Caco-2 (cell line): Measurements from ENCODE around the gene MGMT. TPM values are rescaled to one million over a fixed set of nuclear protein-coding genes. Genes with fewer than 3 reads are reported as not detected.

ENCODE experiments used
- BruUV-seq: library from RNA; stranded (reverse); fragments of 400-500 nt; replicated peaks from 2 replicates; lab custom pipeline; 2021; lab: Mats Ljungman, UMichigan
- CTCF ChIA-PET: fragments of 300-600 bp; sonication (Branson Sonifier 250); formaldehyde crosslinking; loops from one replicate; lab custom pipeline; 2022; ENCODE audit warnings: antibody characterized with exemption; lab: Charles Lee
- POLR2A ChIA-PET: fragments of 300-600 bp; sonication (Branson Sonifier 250); formaldehyde crosslinking; loops from one replicate; lab custom pipeline; 2022; ENCODE audit warnings: antibody characterized with exemption; lab: Charles Lee
- DNase-seq, 2 experiments: peaks; one replicate each; pipeline versions ENCODE4 v3.0.0 to v3.0.0-alpha.2; 2020 to 2022
- H3K27me3 ChIP-seq: replicated peaks from 2 replicates; pipeline ENCODE4 v1.6.0; 2011; ENCODE audit warnings: low read length; ENCODE audit not compliant: control insufficient read depth, insufficient read depth
- H3K36me3 ChIP-seq: 2 replicates; pipeline ENCODE4 v1.5.1; 2011; ENCODE audit warnings: low read length; ENCODE audit not compliant: control insufficient read depth, insufficient read depth
- H3K4me1 ChIP-seq: fragments of 250-450 bp; sonication (Bioruptor Pico); 2 replicates; pipeline ENCODE4 v1.5.1; 2020; ENCODE audit warnings: mild to moderate bottlenecking
- H3K4me3 ChIP-seq: 2 replicates; pipeline ENCODE4 v1.5.1; 2011; ENCODE audit warnings: low read depth, mild to moderate bottlenecking, control low read depth, low read length
- H3K9me3 ChIP-seq: fragments of 250-450 bp; sonication (Bioruptor Pico); 2 replicates; pipeline ENCODE4 v1.5.1; 2020; ENCODE audit warnings: mild to moderate bottlenecking, moderate library complexity
- H3K27ac Mint-ChIP-seq: one replicate; pipeline ENCODE4 v1.8.0; 2022; ENCODE audit warnings: mixed read lengths; ENCODE audit not compliant: unreplicated experiment
- H3K27me3 Mint-ChIP-seq: one replicate; pipeline ENCODE4 v1.8.0; 2022; ENCODE audit warnings: mixed read lengths; ENCODE audit not compliant: insufficient read depth, unreplicated experiment
- H3K36me3 Mint-ChIP-seq: one replicate; pipeline ENCODE4 v1.8.0; 2022; ENCODE audit warnings: mild to moderate bottlenecking, mixed read lengths; ENCODE audit not compliant: insufficient read depth, unreplicated experiment
- H3K4me1 Mint-ChIP-seq: one replicate; pipeline ENCODE4 v1.8.0; 2022; ENCODE audit warnings: low read depth, mixed read lengths; ENCODE audit not compliant: unreplicated experiment
- H3K4me3 Mint-ChIP-seq: one replicate; pipeline ENCODE4 v1.8.0; 2022; ENCODE audit warnings: mild to moderate bottlenecking, moderate library complexity, mixed read lengths; ENCODE audit not compliant: unreplicated experiment
- H3K9me3 Mint-ChIP-seq: one replicate; pipeline ENCODE4 v1.8.0; 2022; ENCODE audit warnings: mixed read lengths; ENCODE audit not compliant: unreplicated experiment
- CTCF ChIP-seq, 2 experiments: fragments of 200-600 bp in 1 of 2; IDR thresholded peaks; 1 replicate in 1 of 2; 2 replicates in 1 of 2; pipeline versions ENCODE4 v1.5.1 to v1.8.0; 2011 to 2022; ENCODE audit warnings: antibody characterized with exemption in 1 of 2, control low read depth in 1 of 2, inconsistent platforms in 1 of 2, low read depth in 1 of 2, low read length in 1 of 2, mild to moderate bottlenecking in 1 of 2, moderate library complexity in 1 of 2; ENCODE audit not compliant: insufficient read depth in 1 of 2, severe bottlenecking in 1 of 2, unreplicated experiment in 1 of 2
- intact Hi-C: fragments of 100-400 bp; cut with micrococcal nuclease; formaldehyde crosslinking; loops from one replicate; pipeline ENCODE4 v1.10.0; 2022; ENCODE audit not compliant: unreplicated experiment
- total RNA-seq: library from RNA; stranded (reverse); gene quantifications from 2 replicates; pipeline ENCODE4 v1.2.3, GENCODE V29; 2022

MGMT gene
- total RNA-seq, 1 experiment from 2014 or later = 57.0 TPM

GRCh38 chr10:129532838-129533237, 65.8 kb downstream of the MGMT start:
- H3K4me3 ChIP-seq = no peak overlapping the region
- BruUV-seq = no TSS peak
- no peaks in the 10 kb centered on the region for H3K27me3 ChIP-seq
- no peak for TF ChIP-seq CTCF (IDR thresholded peaks at IDR 0.05; ENCODE audit: insufficient read depth in 1 of 2, low read depth in 1 of 2, low read length in 1 of 2, severe bottlenecking in 1 of 2, unreplicated experiment in 1 of 2)
- H3K9me3 ChIP-seq = 0 out of 2 replicates have a peak, but pooled peaks cover 5% of the 10 kb centered on the region
- H3K36me3 ChIP-seq = no peaks in the 10 kb centered on the region; the same call in 1 of the 2 replicates
- POLR2A ChIA-PET = no interaction called here
- DNase-seq = no peak
- H3K4me1 ChIP-seq = peaks cover 23% of the 10 kb centered on the region
- peaks cover 40% of the 10 kb centered on the region for H3K36me3 Mint-ChIP-seq
- no peaks in the 10 kb centered on the region for H3K9me3 Mint-ChIP-seq
- CTCF ChIA-PET = no interaction called here
- peak overlapping the region; percentile 33 for H3K27ac Mint-ChIP-seq
- intact Hi-C loops = no loop called here
- H3K4me1 Mint-ChIP-seq = peaks cover 16% of the 10 kb centered on the region
- H3K4me3 Mint-ChIP-seq = no peak overlapping the region
- H3K27me3 Mint-ChIP-seq = no peaks in the 10 kb centered on the region

DNA sequence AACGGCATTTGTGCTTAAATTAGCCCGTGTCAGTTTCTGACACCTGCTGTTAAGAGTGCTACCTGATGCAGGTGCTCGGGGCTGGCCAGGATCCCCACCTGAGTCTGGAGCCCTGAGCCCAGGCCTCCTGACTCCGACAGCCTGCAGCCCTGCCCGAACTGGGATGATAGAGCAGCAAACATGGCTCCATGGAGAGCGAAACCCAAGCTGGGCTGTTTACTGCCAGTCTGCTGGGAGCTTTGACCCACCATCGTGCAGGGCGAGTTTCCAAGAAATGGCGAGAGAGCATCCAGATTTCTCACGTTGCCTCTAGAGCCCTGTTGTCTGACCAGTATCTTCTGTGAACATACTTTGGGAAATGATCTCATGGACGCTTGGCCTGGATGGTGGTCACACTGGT, 66.2 kb downstream of the MGMT start:
- Mint-ChIP-seq H3K9me3 (no peaks in the 10 kb centered on the region), H3K4me3 (no peak overlapping the region), H3K4me1 (peaks cover 16% of the 10 kb centered on the region), H3K27me3 (no peaks in the 10 kb centered on the region), H3K36me3 (peaks cover 37% of the 10 kb centered on the region), H3K27ac (peak overlapping the region; percentile 33)
- Histone ChIP-seq H3K36me3 (no peaks in the 10 kb centered on the region; the same call in 1 of the 2 replicates), H3K4me1 (peaks cover 23% of the 10 kb centered on the region), H3K9me3 (0 out of 2 replicates have a peak, but pooled peaks cover 5% of the 10 kb centered on the region), H3K4me3 (no peak overlapping the region), H3K27me3 (no peaks in the 10 kb centered on the region)
- ChIA-PET CTCF (no interaction called here), POLR2A (no interaction called here)
- DNase-seq = no peak
- no peak for TF ChIP-seq CTCF (IDR thresholded peaks at IDR 0.05; ENCODE audit: insufficient read depth in 1 of 2, low read depth in 1 of 2, low read length in 1 of 2, severe bottlenecking in 1 of 2, unreplicated experiment in 1 of 2)
- intact Hi-C loops = no loop called here
- no TSS peak for BruUV-seq

- ChIA-PET CTCF (no interaction called here), POLR2A (no interaction called here)
- Histone ChIP-seq H3K4me3 (no peak overlapping the region), H3K36me3 (no peaks in the 10 kb centered on the region; the same call in 1 of the 2 replicates), H3K4me1 (peaks cover 23% of the 10 kb centered on the region), H3K9me3 (0 out of 2 replicates have a peak, but pooled peaks cover 5% of the 10 kb centered on the region), H3K27me3 (no peaks in the 10 kb centered on the region)
- Mint-ChIP-seq H3K9me3 (no peaks in the 10 kb centered on the region), H3K27ac (peak overlapping the region; percentile 33), H3K27me3 (no peaks in the 10 kb centered on the region), H3K4me3 (no peak overlapping the region), H3K36me3 (peaks cover 39% of the 10 kb centered on the region), H3K4me1 (peaks cover 13% of the 10 kb centered on the region)
- BruUV-seq = no TSS peak
- no peak for DNase-seq
- intact Hi-C loops = no loop called here
- TF ChIP-seq CTCF (IDR thresholded peaks at IDR 0.05; ENCODE audit: insufficient read depth in 1 of 2, low read depth in 1 of 2, low read length in 1 of 2, severe bottlenecking in 1 of 2, unreplicated experiment in 1 of 2) = no peak
Observed at GRCh38 chr10:129534826-129535225, 67.8 kb downstream of the MGMT start.
